ENCODE results near the gene SFMBT1. TPM values are rescaled to one million over a fixed set of nuclear protein-coding genes. Genes with fewer than 3 reads are reported as not detected.
A peak's percentile ranks its signal among the peaks of the same experiment; 100 is the strongest.

SFMBT1 gene
- total and polyA plus RNA-seq, 9 donors, result 5.0 to 8.4 (median 6.7) TPM

DNA sequence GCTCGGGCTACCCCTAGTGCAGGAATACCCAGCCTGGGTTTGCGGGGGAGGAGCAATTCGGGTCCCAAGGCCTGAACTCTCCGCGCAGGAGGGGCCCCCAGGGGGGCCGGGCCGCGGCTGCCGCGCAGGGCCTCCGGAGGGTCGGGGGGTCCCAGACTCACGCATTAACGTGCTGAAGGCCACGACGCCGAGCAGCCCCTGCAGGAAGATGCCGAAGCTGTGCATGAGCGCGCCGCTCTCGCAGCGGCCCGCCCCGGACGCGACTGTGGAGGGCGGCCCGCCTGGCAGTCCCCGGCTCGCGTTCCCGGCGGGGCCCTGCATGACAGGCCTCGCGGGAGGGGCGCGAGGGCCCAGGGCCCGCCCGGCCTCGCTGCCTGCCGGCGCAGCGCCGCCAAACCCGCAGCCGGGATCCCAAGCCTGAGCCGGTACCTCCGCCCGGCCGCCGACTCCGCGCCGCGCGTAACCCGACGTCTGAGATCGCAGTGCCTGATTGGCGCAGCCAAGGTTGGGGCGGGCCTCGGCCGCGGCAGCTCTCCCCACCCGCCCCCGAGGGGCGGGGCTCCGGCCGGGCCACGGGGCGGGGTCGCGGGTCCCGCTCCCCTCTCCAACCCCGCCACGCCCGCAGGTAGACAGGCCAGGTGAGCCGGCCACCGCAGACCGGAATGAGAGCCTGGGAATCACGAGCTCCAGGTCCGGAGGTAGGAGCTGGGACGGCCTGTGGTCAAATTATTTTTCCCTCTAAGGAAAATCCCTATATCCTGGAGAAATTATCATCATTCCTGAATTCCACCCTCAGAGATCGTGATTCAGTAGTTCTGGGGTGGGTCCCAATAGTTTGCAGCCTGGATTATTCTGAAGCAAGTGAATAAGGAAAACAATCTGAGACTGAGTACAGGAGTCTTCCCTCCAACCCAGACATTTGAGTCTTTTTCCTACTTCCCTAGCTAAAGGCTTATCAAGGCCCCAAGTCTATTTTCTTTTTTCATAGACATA, 148.4 kb downstream of the SFMBT1 start, which contains the start of gene STIMATE:
STIMATE (minus strand) TSS at position 419 of the 993 bp plus-strand sequence; CDS start at position 321, 98 bp downstream.
- Histone ChIP-seq H3K27ac (ENCODE audit: low read length) (no peak within 1 kb of the TSS), H3K4me1 (ENCODE audit: control insufficient read depth, insufficient read depth, low read length) (peaks cover 19% of the 10 kb centered on the region), H3K36me3 (ENCODE audit: control insufficient read depth, insufficient read depth, low read length) (peaks cover 9% of the 10 kb centered on the region), H3K27me3 (ENCODE audit: control insufficient read depth, insufficient read depth, low read length) (no peaks in the 10 kb centered on the region), H3K4me3 (ENCODE audit: low read length) (peak within 1 kb of the TSS; percentile 78), H3K9me3 (replicated peaks; ENCODE audit: control insufficient read depth, low read depth, low read length) (no peaks in the 10 kb centered on the region)
- WGBS (ENCODE audit: insufficient coverage), result under 1% methylated on average over 75 of the region's 85 CpGs
- peak; percentile 93 for DNase-seq

GRCh38 chr3:52896613-52897012, 149.3 kb downstream of the SFMBT1 start:
- no peaks in the 10 kb centered on the region for H3K9me3 ChIP-seq (replicated peaks; ENCODE audit: control insufficient read depth, low read depth, low read length)
- no peaks in the 10 kb centered on the region for H3K27me3 ChIP-seq (ENCODE audit: control insufficient read depth, insufficient read depth, low read length)
- peaks cover 21% of the 10 kb centered on the region for H3K4me1 ChIP-seq (ENCODE audit: control insufficient read depth, insufficient read depth, low read length)
- H3K36me3 ChIP-seq (ENCODE audit: control insufficient read depth, insufficient read depth, low read length), result peaks cover 9% of the 10 kb centered on the region
- H3K4me3 ChIP-seq (ENCODE audit: low read length), result peak overlapping the region; percentile 78
- H3K27ac ChIP-seq (ENCODE audit: low read length), result no peak overlapping the region
- no peak for DNase-seq
- WGBS (ENCODE audit: insufficient coverage), result 7% methylated on average over 9 of the region's 9 CpGs

DNA sequence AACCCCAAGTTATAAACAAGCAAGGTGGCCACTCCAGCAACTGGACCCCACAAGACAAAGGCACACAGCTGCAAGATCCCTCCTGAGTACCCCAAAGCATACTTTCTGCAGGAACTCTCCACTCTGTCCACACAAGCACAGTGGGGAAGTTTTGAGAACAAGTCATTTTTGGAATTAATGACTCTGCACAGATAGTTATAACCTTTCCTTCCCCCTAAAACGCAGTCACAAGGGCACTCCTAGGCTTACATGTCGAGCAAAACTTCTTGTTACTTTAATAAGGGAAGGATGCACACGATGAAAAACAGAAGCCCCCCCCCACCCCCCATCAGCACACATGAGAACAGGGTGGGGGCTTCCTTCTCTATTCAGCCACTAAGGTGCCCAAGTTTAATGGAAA, 149.7 kb downstream of the SFMBT1 start:
- H3K27me3 ChIP-seq (ENCODE audit: control insufficient read depth, insufficient read depth, low read length), result no peaks in the 10 kb centered on the region
- no CpG with 5 or more reads among the region's 3 CpGs for WGBS (ENCODE audit: insufficient coverage)
- H3K9me3 ChIP-seq (replicated peaks; ENCODE audit: control insufficient read depth, low read depth, low read length), result no peaks in the 10 kb centered on the region
- no peak overlapping the region for H3K27ac ChIP-seq (ENCODE audit: low read length)
- H3K4me1 ChIP-seq (ENCODE audit: control insufficient read depth, insufficient read depth, low read length), result peaks cover 21% of the 10 kb centered on the region
- peaks cover 9% of the 10 kb centered on the region for H3K36me3 ChIP-seq (ENCODE audit: control insufficient read depth, insufficient read depth, low read length)
- no peak for DNase-seq
- H3K4me3 ChIP-seq (ENCODE audit: low read length), result peak overlapping the region; percentile 78

- H3K27me3 ChIP-seq (ENCODE audit: control insufficient read depth, insufficient read depth, low read length), result no peaks in the 10 kb centered on the region
- peaks cover 9% of the 10 kb centered on the region for H3K36me3 ChIP-seq (ENCODE audit: control insufficient read depth, insufficient read depth, low read length)
- H3K9me3 ChIP-seq (replicated peaks; ENCODE audit: control insufficient read depth, low read depth, low read length), result no peaks in the 10 kb centered on the region
- peaks cover 21% of the 10 kb centered on the region for H3K4me1 ChIP-seq (ENCODE audit: control insufficient read depth, insufficient read depth, low read length)
- no peak overlapping the region for H3K4me3 ChIP-seq (ENCODE audit: low read length)
- no CpG with 5 or more reads among the region's 5 CpGs for WGBS (ENCODE audit: insufficient coverage)
- no peak for DNase-seq
- no peak overlapping the region for H3K27ac ChIP-seq (ENCODE audit: low read length)
Observed at GRCh38 chr3:52895418-52895817, 150.5 kb downstream of the SFMBT1 start.

GRCh38 chr3:52894756-52895155, 151.1 kb downstream of the SFMBT1 start:
- no peak overlapping the region for H3K4me3 ChIP-seq (ENCODE audit: low read length)
- no peak overlapping the region for H3K27ac ChIP-seq (ENCODE audit: low read length)
- no peaks in the 10 kb centered on the region for H3K27me3 ChIP-seq (ENCODE audit: control insufficient read depth, insufficient read depth, low read length)
- H3K4me1 ChIP-seq (ENCODE audit: control insufficient read depth, insufficient read depth, low read length), result peaks cover 21% of the 10 kb centered on the region
- H3K36me3 ChIP-seq (ENCODE audit: control insufficient read depth, insufficient read depth, low read length), result peaks cover 12% of the 10 kb centered on the region
- no peak for DNase-seq
- no peaks in the 10 kb centered on the region for H3K9me3 ChIP-seq (replicated peaks; ENCODE audit: control insufficient read depth, low read depth, low read length)
- WGBS (ENCODE audit: insufficient coverage), result 69% methylated on average over 2 of the region's 10 CpGs

DNA sequence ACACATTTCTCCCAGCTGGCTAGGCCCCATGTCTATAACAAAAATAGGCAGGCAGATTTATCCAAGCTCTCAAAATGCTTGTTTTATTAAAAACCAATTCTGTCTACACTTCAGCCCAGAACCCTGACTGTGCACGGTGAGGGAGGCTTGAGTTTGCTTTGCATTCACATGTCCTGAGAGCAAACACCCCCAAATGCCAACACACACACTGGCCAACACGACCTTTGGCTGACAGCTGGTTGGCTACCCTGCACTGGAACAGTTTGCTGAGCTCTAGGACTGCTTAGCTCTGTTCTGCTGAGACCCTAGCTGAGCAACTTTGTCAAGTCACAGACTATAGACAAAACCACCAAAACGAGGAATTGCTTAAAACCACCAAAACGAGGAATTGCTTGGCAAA, 152.2 kb downstream of the SFMBT1 start:
- WGBS (ENCODE audit: insufficient coverage), result 63% methylated on average over 3 of the region's 4 CpGs
- H3K36me3 ChIP-seq (ENCODE audit: control insufficient read depth, insufficient read depth, low read length), result peaks cover 12% of the 10 kb centered on the region
- no peak overlapping the region for H3K4me3 ChIP-seq (ENCODE audit: low read length)
- H3K27ac ChIP-seq (ENCODE audit: low read length), result no peak overlapping the region
- DNase-seq, result no peak
- H3K4me1 ChIP-seq (ENCODE audit: control insufficient read depth, insufficient read depth, low read length), result peaks cover 21% of the 10 kb centered on the region
- no peaks in the 10 kb centered on the region for H3K9me3 ChIP-seq (replicated peaks; ENCODE audit: control insufficient read depth, low read depth, low read length)
- H3K27me3 ChIP-seq (ENCODE audit: control insufficient read depth, insufficient read depth, low read length), result no peaks in the 10 kb centered on the region

GRCh38 chr3:52892625-52893311, 153.1 kb downstream of the SFMBT1 start:
- no peak overlapping the region for H3K27ac ChIP-seq (ENCODE audit: low read length)
- H3K4me3 ChIP-seq (ENCODE audit: low read length), result no peak overlapping the region
- no peaks in the 10 kb centered on the region for H3K27me3 ChIP-seq (ENCODE audit: control insufficient read depth, insufficient read depth, low read length)
- H3K36me3 ChIP-seq (ENCODE audit: control insufficient read depth, insufficient read depth, low read length), result peaks cover 12% of the 10 kb centered on the region
- WGBS (ENCODE audit: insufficient coverage), result 50% methylated on average over 1 of the region's 8 CpGs
- peaks cover 21% of the 10 kb centered on the region for H3K4me1 ChIP-seq (ENCODE audit: control insufficient read depth, insufficient read depth, low read length)
- peak; percentile 22 for DNase-seq
- H3K9me3 ChIP-seq (replicated peaks; ENCODE audit: control insufficient read depth, low read depth, low read length), result no peaks in the 10 kb centered on the region

DNA sequence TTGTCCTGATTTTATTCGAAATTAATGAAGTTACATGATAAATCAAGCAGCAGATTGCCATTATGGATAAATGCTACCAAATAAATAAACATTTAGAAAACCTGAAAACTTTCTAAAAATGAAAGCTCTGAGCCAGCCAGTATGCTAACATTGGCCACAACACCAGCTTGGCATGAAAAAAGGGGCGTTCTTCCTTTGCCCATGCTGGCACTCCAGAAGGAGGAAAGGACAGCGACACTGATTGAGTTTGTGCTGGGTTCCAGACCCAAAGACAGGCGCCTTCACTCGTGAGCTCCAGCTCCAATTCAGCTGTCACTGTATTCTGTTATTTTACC, 153.6 kb downstream of the SFMBT1 start:
- DNase-seq, result no peak
- Histone ChIP-seq H3K4me3 (ENCODE audit: low read length) (no peak overlapping the region), H3K4me1 (ENCODE audit: control insufficient read depth, insufficient read depth, low read length) (peaks cover 19% of the 10 kb centered on the region), H3K27me3 (ENCODE audit: control insufficient read depth, insufficient read depth, low read length) (no peaks in the 10 kb centered on the region), H3K9me3 (replicated peaks; ENCODE audit: control insufficient read depth, low read depth, low read length) (no peaks in the 10 kb centered on the region), H3K36me3 (ENCODE audit: control insufficient read depth, insufficient read depth, low read length) (peaks cover 16% of the 10 kb centered on the region), H3K27ac (ENCODE audit: low read length) (peak overlapping the region; percentile 13)
- WGBS (ENCODE audit: insufficient coverage), result 87% methylated on average over 3 of the region's 5 CpGs

GRCh38 chr3:52891615-52892081, 154.2 kb downstream of the SFMBT1 start:
- no peak overlapping the region for H3K27ac ChIP-seq (ENCODE audit: low read length)
- H3K4me1 ChIP-seq (ENCODE audit: control insufficient read depth, insufficient read depth, low read length), result peaks cover 15% of the 10 kb centered on the region
- WGBS (ENCODE audit: insufficient coverage), result 33% methylated on average over 1 of the region's 2 CpGs
- no peak overlapping the region for H3K4me3 ChIP-seq (ENCODE audit: low read length)
- H3K36me3 ChIP-seq (ENCODE audit: control insufficient read depth, insufficient read depth, low read length), result peaks cover 17% of the 10 kb centered on the region
- H3K27me3 ChIP-seq (ENCODE audit: control insufficient read depth, insufficient read depth, low read length), result no peaks in the 10 kb centered on the region
- DNase-seq, result peak; percentile 69
- no peaks in the 10 kb centered on the region for H3K9me3 ChIP-seq (replicated peaks; ENCODE audit: control insufficient read depth, low read depth, low read length)

- Histone ChIP-seq H3K27ac (ENCODE audit: low read length) (no peak overlapping the region), H3K4me1 (ENCODE audit: control insufficient read depth, insufficient read depth, low read length) (peaks cover 10% of the 10 kb centered on the region), H3K36me3 (ENCODE audit: control insufficient read depth, insufficient read depth, low read length) (peaks cover 17% of the 10 kb centered on the region), H3K9me3 (replicated peaks; ENCODE audit: control insufficient read depth, low read depth, low read length) (no peaks in the 10 kb centered on the region), H3K4me3 (ENCODE audit: low read length) (no peak overlapping the region), H3K27me3 (ENCODE audit: control insufficient read depth, insufficient read depth, low read length) (no peaks in the 10 kb centered on the region)
- DNase-seq, result no peak
- 80% methylated on average over 3 of the region's 9 CpGs for WGBS (ENCODE audit: insufficient coverage)
Observed at GRCh38 chr3:52891164-52891563, 154.7 kb downstream of the SFMBT1 start.

All from muscle of leg (tissue), 11 donors.